GM21367 (cell line): ENCODE measurements around the gene GRIN2A.

Experiments
- ATAC-seq: cut with Tn5 transposase; IDR thresholded peaks from one replicate; pipeline ENCODE4 v1.9.1; 2021; ENCODE audit not compliant: unreplicated experiment

The GRIN2A gene

GRCh38 chr16:9706217-9706836, 475.9 kb downstream of the GRIN2A start:
- ATAC-seq: no peak

- ATAC-seq: no peak
Measured at GRCh38 chr16:9703731-9704130, 478.5 kb downstream of the GRIN2A start.
